HG03108 (cell line): ENCODE measurements around the gene SPINK5.

Experiments
- ATAC-seq: cut with Tn5 transposase; IDR thresholded peaks from one replicate; pipeline ENCODE4 v1.9.1; 2021; ENCODE audit warnings: moderate library complexity; ENCODE audit not compliant: unreplicated experiment

The SPINK5 gene

DNA sequence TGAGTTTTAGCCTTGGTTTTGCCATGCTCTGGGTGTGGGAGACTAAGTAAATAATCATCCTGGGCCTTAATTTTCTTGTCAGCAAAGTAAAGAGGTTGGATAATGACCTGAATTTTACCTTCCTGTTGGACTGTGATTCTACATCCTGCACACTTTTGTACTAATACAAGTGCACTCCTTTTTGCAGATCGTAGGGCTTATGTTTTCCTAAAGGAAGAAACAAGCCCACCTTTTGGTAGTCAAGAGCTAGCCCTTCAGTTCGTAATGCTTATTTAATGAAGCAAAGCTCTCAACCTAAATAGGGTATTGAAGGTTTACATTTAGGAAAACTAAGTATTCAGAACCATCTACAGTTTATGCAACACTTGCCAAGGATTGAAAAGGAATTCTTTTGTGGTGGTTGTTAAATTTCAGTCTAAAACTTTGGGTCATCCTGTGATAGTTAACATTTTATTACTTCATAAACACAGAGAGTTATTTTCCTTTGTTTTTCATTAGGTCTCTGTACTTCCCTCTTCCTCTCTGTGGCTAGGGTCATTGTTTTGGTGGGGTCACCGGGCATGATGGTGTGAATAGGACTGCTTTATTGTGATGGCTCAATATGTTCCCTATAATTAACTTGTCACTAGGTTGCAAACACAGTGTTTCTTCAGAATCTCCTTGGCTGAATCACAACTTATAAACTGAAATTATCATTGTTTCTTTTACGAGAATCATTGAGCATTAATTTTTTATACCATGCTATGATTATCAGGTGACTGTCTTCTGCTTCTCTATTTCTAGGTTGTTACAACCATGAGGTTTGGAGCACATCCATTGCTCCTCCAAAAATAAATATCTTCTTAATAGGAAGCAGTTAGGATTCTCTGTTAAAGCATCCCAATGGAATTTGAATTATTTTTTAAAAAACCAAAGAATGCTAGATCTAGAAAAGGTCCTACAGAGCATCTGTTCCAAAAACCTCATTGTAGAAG lies 28.5 kb downstream of the SPINK5 start:
- no peak for ATAC-seq

DNA sequence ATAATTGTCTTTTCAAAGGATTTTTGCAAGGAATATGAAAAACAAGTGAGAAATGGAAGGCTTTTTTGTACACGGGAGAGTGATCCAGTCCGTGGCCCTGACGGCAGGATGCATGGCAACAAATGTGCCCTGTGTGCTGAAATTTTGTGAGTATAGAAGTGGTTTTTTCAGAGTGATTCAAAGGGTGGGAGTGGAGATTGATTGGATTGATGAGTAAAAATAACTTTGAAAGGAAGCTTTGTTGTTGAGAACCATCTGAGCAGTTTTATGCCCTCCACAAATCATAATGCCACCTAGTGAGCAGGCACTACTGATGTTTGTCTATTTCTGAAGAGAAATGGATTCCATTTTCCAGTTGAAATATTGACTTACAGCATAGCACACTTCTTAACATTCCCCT lies 30.6 kb downstream of the SPINK5 start:
- no peak for ATAC-seq

DNA sequence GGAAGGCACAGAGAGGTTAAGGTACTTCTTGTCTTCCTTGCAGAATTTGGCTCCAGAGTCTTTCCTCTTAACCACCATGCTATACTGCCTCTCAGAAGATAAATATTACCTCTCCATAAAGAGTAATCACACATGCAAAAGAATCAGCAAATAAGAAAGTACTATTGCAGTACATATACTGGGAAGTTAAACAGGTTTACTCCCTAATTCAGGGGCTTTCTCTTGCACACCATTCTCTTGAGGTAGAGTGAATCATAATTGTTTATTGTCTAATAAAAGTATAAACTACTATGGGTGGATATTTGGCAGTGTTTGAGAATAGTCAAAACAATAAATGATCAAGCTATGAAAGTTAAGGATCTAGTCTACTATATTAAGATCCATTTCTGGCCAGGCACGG lies 40.4 kb downstream of the SPINK5 start:
- ATAC-seq, result no peak

DNA sequence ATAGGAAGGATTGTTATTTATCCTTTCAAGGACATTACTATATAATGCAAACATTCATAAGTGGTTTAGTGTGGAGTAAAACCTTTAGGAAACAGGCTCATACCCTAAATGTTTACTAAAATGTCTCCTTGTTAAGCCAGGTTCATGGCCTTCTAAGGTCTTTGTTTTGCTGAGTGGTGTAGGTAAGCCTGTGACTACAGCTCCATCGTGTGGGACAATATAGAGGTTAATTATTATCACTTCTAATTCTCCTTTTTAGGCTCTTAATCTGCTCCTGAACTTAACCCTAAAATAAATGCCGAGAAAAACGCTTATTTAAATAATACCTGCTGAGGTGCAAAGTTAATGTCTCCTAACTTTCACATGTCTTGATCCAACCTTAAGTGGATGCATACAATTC lies 43.8 kb downstream of the SPINK5 start:
- ATAC-seq, result no peak

DNA sequence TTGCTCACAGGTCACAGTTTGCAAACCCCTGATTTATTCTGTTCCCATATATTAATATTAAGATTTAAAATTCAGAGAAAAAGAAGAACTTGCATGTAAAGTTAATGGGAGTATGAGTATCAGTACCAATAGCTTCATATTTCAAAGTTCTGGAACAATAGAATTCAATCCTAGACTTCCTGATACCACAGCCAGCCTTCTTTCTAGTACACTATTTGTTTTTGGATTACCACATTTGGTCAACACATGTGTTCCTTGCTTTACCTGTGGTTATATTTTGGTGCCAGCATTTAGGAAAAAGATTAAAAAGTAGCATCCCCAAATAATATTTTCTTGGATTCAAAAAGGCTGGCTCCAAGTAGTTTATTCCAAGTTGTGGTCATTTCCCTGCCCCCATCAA lies 49.5 kb downstream of the SPINK5 start:
- ATAC-seq, result no peak

DNA sequence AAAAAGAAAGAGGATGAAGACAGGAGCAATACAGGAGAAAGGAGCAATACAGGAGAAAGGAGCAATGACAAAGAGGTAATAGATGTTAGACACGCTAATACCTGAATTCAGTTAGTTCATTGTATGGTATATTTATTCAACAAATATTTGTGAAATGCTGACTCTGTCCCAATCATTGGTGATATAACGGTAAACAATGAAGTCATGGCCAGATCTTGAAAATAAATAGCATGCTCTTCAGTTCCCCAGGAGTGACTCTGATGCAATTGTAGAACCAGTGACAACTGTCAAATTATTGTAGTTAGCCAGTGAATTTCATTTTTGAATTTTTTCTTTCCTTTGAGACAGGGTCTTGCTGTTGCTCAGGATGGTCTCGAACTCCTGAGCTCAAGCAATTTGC lies 56.5 kb downstream of the SPINK5 start:
- ATAC-seq, result no peak

DNA sequence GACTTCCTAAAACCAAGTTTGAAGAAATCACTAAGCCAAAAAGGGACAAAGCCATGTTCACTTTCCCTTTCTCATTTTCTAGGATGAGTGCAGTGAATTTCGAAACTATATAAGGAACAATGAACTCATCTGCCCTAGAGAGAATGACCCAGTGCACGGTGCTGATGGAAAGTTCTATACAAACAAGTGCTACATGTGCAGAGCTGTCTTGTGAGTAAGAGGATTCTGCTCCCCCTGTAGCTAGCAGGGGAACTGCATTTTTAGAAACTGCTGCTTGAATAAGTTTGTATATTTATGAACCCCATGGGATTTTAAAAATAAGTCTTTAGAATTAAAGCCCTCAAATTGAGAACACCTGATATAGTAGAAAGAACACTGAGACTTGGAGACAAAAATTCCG lies 61.9 kb downstream of the SPINK5 start:
- no peak for ATAC-seq

DNA sequence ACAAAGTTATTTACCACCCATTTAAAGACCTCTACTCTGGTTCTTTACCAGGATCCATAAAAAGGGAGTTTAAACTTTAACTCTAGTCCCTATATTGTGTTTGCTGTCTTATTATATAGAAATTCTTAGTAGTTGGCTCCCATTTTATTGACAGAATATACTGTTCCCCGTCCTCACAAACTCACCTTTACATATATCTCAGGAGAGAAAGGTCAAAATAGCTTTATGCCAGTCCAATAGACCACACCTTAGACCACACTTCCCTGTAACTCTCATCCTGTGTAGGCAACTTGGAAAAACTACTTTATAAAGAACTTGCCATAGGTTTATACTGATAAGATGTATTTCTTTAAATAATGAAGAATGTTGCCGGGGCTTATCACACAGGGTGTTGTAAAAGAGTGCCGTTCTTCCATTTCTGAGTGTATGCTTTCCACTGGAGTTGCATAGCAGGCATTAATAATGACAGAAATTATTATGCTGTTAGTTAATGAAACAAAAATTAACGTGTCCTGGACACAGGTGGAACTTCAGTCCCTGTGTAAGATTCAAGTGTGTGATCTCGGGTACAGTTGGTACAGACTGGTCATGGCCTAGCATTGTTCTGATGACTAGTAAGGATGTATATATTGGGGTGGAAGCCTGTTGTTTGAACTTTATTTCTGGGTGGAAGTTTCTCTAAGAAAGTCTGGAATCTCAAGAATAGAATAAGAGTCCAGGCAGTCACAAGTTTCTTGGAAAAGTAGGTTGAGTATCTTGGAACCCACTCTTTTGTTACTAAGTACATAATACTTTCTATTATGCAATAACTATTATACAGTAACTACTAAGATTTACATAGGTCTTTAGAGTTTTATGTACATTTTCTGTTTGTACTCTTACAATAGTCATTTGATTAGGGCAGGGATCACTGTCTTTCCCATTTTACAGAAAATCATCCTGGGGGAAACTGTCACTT lies 71.6 kb downstream of the SPINK5 start:
- no peak for ATAC-seq

DNA sequence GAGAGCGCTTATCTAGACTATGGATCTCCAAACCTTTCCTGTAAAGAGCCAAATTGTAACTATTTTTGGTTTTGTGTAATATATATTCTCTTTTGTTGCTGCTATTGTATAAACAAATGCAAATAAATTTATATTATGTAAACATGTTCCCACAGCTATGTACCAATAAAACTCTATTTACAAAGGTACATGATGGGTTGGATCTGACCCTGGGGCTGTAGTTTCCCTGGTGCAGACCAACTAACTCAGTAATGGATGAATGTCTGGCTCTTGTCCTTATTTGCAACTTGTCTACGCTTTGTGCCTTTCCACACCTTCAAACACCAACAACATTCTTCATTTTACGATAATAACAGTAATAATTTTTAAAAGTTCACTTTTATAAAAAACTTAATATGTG lies 77.1 kb downstream of the SPINK5 start:
- ATAC-seq, result no peak

DNA sequence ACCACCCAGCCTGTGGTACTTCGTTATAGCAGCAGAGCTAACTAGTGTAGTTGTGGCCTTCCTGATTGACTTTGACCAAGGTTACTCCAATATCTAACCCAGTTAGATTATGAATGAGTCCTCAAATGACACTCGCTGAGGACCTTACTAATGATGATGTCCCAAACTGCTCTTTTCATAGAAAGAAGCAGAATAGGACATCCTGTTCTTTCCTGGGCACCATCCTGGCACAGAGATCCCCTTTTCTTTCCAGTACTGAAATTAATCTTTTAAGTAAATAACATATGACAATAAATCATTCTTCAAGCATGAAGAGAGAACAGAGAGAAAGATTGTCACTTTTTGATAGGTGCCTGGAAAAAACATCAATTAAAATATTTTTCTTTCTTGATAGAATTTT lies 77.9 kb downstream of the SPINK5 start:
- no peak for ATAC-seq

DNA sequence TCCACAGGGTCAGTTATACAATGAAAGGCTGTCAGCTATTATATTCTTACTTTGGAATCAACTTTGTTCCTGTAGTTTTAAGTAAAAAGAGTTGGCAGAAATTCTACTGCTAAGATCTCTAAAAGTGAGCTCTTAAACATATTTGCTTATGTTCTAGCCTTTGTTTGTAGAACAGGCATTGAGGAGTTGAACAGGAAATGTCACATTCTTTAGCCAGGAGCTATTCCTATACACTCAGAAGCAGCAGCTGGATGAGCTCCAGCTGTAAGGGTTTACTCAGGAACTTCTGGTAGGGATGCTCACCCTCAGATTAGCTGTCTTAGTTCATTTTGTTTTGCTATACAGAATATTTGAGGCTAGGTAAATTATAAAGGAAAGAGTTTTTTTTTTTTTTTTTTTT lies 82.1 kb downstream of the SPINK5 start:
- ATAC-seq, result no peak

DNA sequence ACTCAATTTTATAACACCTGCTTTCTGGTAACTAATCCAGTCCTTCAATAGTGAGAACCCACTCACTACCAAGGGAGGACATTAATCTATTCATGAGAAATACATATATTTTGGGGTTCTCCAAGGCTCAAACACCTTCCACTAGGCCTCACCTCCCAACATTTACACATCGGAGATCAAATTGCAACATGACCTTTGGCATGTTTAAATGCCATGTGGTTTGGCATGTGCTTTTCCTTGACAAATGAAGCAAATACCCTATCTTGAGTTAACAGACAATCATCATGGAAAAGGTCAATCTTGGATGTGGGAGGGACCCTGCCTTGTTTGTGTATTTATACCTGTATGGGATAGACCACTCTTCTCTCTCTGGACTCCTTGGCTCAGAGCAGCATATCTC lies 82.7 kb downstream of the SPINK5 start:
- ATAC-seq, result no peak

DNA sequence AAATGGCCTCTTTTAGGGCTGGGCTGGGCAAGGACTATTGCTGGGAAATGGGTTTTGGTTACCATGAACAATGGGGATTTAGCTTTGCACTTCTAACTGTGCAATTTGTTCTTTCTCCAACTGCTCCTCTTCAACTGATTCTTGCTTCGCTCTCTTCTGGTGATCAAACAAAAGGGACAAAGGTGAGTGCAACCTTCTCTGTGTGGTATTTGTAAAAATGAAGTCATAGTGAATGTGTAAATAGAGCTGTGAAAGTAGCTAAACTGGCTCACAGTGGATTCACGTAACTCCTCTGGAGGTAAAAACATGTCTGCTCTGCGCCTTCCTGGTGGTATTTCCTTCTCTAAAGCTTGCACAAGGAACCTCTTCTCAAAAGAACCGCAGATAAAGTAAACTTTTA lies 83.6 kb downstream of the SPINK5 start:
- ATAC-seq, result no peak

DNA sequence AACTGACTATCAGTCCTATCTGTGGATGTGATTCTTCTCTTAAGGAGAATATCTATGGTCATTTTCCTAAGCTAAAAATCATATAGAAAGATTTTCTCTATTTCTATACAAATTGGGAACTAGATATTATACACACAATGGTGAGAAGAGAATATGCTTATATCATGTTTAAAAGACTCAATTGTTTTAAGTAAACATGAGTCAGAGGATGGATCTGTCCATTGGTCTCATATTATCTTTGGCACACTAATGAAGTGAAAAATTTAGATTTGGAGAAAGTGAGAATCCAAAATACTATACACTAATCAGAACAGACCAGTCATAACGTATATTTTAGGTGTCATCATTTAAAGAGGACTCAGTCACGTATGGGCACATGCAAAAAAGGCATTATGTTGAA lies 88.1 kb downstream of the SPINK5 start:
- ATAC-seq, result no peak

DNA sequence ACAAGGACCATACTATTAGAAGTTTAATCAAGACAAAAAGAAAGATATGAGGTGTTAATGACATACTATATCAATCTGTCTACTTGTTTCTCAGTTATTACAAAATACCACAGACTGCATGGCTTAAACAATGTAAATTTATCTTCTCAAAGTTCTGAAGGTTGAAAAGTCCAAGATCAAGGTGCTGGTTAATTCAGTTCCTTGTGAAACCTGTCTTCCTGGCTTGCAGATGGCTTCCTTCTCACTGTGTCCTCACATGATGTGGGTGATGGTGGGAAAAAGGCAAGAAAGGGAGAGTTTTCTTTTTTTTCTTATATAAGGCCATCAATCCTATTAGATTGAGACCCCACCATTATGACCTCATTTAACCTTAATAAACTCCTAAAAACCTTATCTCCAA lies 89.0 kb downstream of the SPINK5 start:
- ATAC-seq, result no peak

DNA sequence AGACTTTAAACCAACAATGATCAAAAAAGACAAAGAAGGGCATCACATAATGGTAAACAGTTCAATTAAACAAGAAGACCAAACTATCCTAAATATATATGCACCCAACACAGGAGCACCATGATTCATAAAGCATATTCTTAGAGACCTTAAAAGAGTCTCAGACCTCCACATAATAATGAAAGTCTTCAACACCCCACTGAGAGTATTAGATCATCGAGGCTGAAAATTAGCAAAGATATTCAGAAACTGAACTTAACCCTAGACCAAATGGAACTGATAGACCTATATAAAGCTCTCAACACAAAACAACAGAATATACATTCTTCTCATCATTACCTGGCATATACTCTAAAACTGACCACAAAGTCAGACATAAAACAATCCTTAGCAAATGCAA lies 92.8 kb downstream of the SPINK5 start:
- no peak for ATAC-seq

DNA sequence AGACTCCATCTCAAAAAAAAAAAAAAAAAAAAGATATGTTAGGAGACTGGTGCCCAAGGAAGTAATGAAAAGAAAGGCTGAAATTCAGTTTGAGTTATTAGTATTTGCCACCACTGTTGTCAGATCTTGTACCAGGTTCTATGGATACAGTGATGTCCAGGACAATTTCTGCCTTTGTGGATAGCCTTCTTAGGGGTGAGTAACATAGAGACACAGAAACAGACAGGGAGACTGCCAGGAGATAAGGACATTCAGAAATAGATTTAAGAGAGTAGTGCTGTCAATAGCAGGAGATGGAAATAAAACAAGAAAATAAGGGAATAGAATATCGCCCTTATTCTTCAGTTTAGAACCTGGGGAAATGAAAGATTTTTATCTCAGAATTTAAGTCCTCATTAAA lies 98.3 kb downstream of the SPINK5 start:
- no peak for ATAC-seq

DNA sequence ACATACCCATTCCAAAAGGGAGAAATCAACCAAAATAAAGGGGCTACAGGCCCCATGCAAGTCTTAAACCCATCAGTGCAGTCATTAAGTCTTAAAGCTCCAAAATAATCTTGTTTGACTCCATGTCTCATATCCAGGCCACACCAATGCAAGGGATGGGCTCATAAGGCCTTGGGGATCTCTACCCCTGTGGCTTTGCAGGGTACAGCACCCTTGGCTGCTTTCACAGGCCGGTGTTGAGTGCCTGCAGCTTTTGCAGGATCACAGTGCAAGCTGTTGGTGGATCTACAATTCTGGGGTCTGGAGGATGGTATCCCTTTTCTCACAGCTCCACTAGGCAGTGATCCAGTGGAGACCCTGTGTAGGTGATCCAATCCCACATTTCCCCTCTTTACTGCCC lies 99.6 kb downstream of the SPINK5 start:
- no peak for ATAC-seq

DNA sequence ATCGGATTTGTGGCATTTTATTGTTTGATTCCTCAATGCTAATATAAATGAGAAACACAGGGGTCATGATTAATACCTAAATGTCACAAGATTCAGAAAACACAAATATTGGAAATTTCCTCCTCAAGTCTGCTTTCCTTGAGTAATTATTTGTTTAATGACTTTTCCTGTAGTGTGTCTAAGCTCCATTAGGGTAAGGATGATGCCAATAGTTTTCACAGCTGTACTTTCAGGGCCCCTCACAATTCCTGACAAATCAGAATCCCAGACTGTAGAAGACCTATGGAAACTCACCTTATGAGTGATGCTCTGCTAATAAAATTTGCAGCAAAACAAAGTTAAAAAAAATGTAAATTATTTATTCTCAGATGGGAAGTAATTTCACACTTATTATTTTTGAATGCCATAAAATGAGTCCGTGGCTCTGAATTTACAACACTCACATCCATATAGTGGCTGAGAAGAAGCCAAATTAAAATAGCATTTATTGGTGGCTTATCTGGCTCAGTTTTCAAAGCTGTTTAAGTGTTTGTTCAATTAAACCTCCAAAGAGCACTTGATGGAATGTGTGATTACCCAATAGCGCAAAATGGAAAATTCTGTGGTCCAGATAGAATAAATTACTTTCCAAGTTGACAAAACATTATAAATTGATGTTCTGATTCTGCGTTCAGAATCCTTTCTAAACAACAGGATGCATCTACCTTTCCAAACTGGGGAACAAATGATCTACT lies 102.9 kb downstream of the SPINK5 start:
- ATAC-seq, result no peak

DNA sequence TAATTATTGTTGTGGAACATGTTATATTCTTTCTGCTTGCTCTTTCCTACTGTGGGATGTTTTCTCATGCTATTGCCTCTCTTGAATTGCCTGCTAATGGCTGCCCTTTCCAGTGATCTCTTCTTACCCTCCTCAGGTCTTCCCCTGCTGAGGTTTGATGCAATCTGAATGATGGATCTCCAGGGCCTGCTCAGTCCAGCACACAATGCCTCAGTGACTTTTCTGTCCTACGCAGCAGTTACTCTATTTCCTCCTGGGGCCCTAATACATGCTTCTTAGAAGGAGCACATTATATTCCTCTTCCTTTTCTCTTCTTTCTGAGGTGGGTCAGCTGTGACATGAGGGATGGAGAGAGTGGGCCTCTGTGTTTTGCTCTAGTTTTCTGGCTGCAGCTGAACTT lies 104.5 kb downstream of the SPINK5 start, which contains the start of gene SPINK14:
TSS of gene SPINK14 (plus strand) at position 301 of the 400 bp plus-strand sequence. CDS start 1,187 bp downstream, outside the sequence.
- no peak for ATAC-seq

DNA sequence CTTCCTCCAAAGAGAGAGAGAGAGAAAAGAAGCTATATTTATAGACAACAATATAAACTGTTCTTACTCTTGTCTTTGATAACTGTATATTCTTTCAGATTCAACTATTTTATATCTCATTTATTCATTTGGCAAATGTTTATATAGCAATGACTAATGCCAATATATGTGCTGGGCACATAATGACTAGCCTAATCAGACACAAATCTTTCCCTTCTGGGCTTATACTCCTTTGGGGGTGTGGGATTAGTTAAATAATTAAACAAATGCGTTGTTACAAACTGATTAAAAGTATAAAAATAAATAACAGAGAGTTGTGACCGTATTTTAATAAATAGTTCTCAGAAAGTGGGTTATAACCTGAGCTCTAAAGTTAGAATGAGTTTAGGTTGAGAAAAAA lies 108.6 kb downstream of the SPINK5 start:
- no peak for ATAC-seq
